A673 (cell line): Measurements from ENCODE around the gene CDYL2.

ENCODE experiments used
- CTCF ChIP-seq: fragments of 300-800, 200-600 bp; sonication (generic); conservative IDR thresholded peaks from 2 replicates; pipeline ENCODE4 v1.5.1; 2017; ENCODE audit warnings: low read depth, mild to moderate bottlenecking, antibody characterized with exemption, low read length, moderate library complexity, mixed read lengths
- EZH2 ChIP-seq: fragments of 200-600 bp; sonication (generic); IDR thresholded peaks from 2 replicates; pipeline ENCODE4 v1.6.1; 2017; ENCODE audit warnings: borderline replicate concordance, low read depth, mild to moderate bottlenecking, mixed read lengths, antibody characterized with exemption, low read length; ENCODE audit not compliant: poor library complexity, severe bottlenecking

GRCh38 chr16:80637621-80638020 is 166.8 kb downstream of the CDYL2 start:
- no peak for TF ChIP-seq CTCF
- no peak for TF ChIP-seq EZH2
